HepG2 (cell line): ENCODE results near the gene MPG. TPM values are rescaled to one million over a fixed set of nuclear protein-coding genes. Genes with fewer than 3 reads are reported as not detected.

Source experiments
- ASH2L ChIP-seq: fragments of 300-600, 200-600 bp; sonication (generic); IDR thresholded peaks from 2 replicates; pipeline ENCODE4 v1.7.0; 2017; ENCODE audit warnings: low read depth, mild to moderate bottlenecking, moderate library complexity, mixed read lengths, low read length; ENCODE audit not compliant: insufficient read length
- KMT2A ChIP-seq: sonication (generic); formaldehyde crosslinking; IDR thresholded peaks from 2 replicates; pipeline ENCODE4 v1.4.0; 2020; ENCODE audit warnings: missing genetic modification reagents
- MAFG ChIP-seq: sonication (generic); formaldehyde crosslinking; IDR thresholded peaks from 2 replicates; pipeline ENCODE4 v1.5.1; 2020; ENCODE audit warnings: mild to moderate bottlenecking, missing genetic modification reagents
- NRL ChIP-seq: sonication (generic); formaldehyde crosslinking; IDR thresholded peaks from 2 replicates; pipeline ENCODE4 v1.5.0; 2020; ENCODE audit warnings: missing genetic modification reagents, mild to moderate bottlenecking, moderate library complexity, borderline replicate concordance
- PLRG1 ChIP-seq: fragments of 450-650 bp; conservative IDR thresholded peaks from 2 replicates; pipeline ENCODE4 v1.6.1; 2016
- RARG ChIP-seq: sonication (generic); formaldehyde crosslinking; IDR thresholded peaks from 2 replicates; pipeline ENCODE4 v1.4.0; 2020; ENCODE audit warnings: low read depth, mild to moderate bottlenecking, missing genetic modification reagents
- SRY ChIP-seq: sonication (generic); formaldehyde crosslinking; IDR thresholded peaks from 2 replicates; pipeline ENCODE4 v1.8.0; 2022; ENCODE audit warnings: mild to moderate bottlenecking, missing genetic modification reagents
- TCF7 ChIP-seq: sonication (generic); IDR thresholded peaks from 2 replicates; pipeline ENCODE4 v1.6.1; 2016; ENCODE audit warnings: antibody characterized with exemption, low read depth
- ZNF407 ChIP-seq: sonication (generic); formaldehyde crosslinking; IDR thresholded peaks from one replicate; pipeline ENCODE4 v1.5.1; 2020; ENCODE audit warnings: mild to moderate bottlenecking, missing genetic modification reagents; ENCODE audit errors: not compliant biosample characterization
- ZNF703 ChIP-seq: sonication (generic); formaldehyde crosslinking; IDR thresholded peaks from 2 replicates; pipeline ENCODE4 v1.5.1; 2020; ENCODE audit warnings: missing genetic modification reagents, mild to moderate bottlenecking, moderate library complexity, borderline replicate concordance
- polyA plus RNA-seq, 8 experiments: library from polyadenylated mRNA; depleted of rRNA in 3 of 8; stranded (reverse) in 7 of 8; unstranded in 1 of 8; fragments of >200 nt; fragmentation: Illumina TruSeq in 4 of 8; extraction: Trizol in 4 of 8; gene quantifications; 2 replicates each; pipeline versions ENCODE4 v1.2.1 to v1.2.3, GENCODE V29; 2011 to 2016; ENCODE audit warnings: low read depth in 4 of 8, missing spikeins in 1 of 8, mixed read lengths in 1 of 8; ENCODE audit not compliant: insufficient read depth in 1 of 8
- total RNA-seq, 5 experiments: library from RNA; depleted of rRNA; stranded (reverse); fragments of >200 nt; fragmentation: Illumina TruSeq; extraction: Trizol; gene quantifications; 2 replicates each; pipeline ENCODE4 v1.2.3, GENCODE V29; 2016; ENCODE audit warnings: low read depth in 1 of 5
- TF ChIP-seq, protein P1 (sequence below): sonication (generic); formaldehyde crosslinking; IDR thresholded peaks from 2 replicates; pipeline ENCODE4 v1.4.0; 2020; ENCODE audit warnings: missing genetic modification reagents, borderline replicate concordance
- TF ChIP-seq, protein P2 (sequence below): IDR thresholded peaks from 2 replicates; pipeline ENCODE4 v1.6.1; 2016; ENCODE audit warnings: missing biosample characterization, missing genetic modification reagents, low read depth
- TF ChIP-seq, protein P3 (sequence below): sonication (generic); formaldehyde crosslinking; IDR thresholded peaks from 2 replicates; pipeline ENCODE4 v1.4.0; 2020; ENCODE audit warnings: mild to moderate bottlenecking, missing genetic modification reagents, borderline replicate concordance

MPG gene
- total and polyA plus RNA-seq, 2 of the 13 experiments (the other 11 are each of a cell fraction or from before 2014, with no cell fraction given), result 59.1 to 62.5 TPM

GRCh38 chr16:96935-97381 lies 18.9 kb downstream of the MPG start (continued):
- TF ChIP-seq ZNF407 (CRISPR knock-in tag) (no peak), TCF7 (no peak), NRL (CRISPR knock-in tag) (no peak), SRY (CRISPR knock-in tag) (no peak), ASH2L (no peak), KMT2A (CRISPR knock-in tag) (no peak), PLRG1 (no peak), RARG (CRISPR knock-in tag) (no peak), MAFG (CRISPR knock-in tag) (no peak), ZNF703 (CRISPR knock-in tag) (no peak)
- TF ChIP-seq, protein P1, sequence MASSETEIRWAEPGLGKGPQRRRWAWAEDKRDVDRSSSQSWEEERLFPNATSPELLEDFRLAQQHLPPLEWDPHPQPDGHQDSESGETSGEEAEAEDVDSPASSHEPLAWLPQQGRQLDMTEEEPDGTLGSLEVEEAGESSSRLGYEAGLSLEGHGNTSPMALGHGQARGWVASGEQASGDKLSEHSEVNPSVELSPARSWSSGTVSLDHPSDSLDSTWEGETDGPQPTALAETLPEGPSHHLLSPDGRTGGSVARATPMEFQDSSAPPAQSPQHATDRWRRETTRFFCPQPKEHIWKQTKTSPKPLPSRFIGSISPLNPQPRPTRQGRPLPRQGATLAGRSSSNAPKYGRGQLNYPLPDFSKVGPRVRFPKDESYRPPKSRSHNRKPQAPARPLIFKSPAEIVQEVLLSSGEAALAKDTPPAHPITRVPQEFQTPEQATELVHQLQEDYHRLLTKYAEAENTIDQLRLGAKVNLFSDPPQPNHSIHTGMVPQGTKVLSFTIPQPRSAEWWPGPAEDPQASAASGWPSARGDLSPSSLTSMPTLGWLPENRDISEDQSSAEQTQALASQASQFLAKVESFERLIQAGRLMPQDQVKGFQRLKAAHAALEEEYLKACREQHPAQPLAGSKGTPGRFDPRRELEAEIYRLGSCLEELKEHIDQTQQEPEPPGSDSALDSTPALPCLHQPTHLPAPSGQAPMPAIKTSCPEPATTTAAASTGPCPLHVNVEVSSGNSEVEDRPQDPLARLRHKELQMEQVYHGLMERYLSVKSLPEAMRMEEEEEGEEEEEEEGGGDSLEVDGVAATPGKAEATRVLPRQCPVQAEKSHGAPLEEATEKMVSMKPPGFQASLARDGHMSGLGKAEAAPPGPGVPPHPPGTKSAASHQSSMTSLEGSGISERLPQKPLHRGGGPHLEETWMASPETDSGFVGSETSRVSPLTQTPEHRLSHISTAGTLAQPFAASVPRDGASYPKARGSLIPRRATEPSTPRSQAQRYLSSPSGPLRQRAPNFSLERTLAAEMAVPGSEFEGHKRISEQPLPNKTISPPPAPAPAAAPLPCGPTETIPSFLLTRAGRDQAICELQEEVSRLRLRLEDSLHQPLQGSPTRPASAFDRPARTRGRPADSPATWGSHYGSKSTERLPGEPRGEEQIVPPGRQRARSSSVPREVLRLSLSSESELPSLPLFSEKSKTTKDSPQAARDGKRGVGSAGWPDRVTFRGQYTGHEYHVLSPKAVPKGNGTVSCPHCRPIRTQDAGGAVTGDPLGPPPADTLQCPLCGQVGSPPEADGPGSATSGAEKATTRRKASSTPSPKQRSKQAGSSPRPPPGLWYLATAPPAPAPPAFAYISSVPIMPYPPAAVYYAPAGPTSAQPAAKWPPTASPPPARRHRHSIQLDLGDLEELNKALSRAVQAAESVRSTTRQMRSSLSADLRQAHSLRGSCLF (CRISPR knock-in tag), result no peak
- TF ChIP-seq, protein P2, sequence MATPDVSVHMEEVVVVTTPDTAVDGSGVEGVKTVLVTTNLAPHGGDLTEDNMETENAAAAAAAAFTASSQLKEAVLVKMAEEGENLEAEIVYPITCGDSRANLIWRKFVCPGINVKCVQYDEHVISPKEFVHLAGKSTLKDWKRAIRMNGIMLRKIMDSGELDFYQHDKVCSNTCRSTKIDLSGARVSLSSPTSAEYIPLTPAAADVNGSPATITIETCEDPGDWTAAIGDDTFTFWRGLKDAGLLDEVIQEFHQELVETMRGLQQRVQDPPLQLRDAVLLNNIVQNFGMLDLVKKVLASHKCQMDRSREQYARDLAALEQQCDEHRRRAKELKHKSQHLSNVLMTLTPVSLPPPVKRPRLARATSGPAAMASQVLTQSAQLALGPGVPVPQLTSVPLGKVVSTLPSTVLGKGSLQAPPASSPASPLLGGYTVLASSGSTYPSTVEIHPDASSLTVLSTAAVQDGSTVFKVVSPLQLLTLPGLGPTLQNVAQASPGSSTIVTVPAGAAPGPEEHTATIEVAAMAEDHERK (CRISPR knock-in tag), result no peak
- TF ChIP-seq, protein P3, sequence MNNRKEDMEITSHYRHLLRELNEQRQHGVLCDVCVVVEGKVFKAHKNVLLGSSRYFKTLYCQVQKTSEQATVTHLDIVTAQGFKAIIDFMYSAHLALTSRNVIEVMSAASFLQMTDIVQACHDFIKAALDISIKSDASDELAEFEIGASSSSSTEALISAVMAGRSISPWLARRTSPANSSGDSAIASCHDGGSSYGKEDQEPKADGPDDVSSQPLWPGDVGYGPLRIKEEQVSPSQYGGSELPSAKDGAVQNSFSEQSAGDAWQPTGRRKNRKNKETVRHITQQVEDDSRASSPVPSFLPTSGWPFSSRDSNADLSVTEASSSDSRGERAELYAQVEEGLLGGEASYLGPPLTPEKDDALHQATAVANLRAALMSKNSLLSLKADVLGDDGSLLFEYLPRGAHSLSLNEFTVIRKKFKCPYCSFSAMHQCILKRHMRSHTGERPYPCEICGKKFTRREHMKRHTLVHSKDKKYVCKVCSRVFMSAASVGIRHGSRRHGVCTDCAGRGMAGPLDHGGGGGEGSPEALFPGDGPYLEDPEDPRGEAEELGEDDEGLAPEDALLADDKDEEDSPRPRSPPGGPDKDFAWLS (CRISPR knock-in tag), result no peak
